HuH-7 (cell line): ENCODE data around the gene NFIB.

Experiments
- DNase-seq: peaks from one replicate; pipeline ENCODE4 v3.0.0; 2011; ENCODE audit warnings: low spot score

Gene NFIB

GRCh38 chr9:14304259-14304658 lies 9.7 kb downstream of the NFIB start:
- no peak for DNase-seq

DNA sequence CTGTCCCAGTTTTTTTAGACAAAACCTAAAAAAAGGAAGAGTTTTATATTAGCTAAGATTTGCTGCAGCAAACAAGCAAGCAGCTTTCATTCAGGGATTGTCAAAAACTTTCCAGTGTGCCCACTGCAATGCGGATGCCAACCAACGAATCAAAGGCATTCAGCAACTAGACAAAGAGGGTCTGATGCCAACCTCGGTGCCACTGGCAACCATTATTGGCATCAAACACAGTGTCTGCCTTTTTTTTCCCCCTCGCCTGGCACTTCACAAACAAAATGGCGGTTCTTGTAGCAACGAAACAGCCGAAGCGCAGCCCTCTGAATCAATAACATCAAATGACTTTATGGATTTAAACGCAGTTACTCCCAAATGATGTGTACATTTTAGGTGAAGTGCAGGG lies 10.4 kb downstream of the NFIB start:
- DNase-seq = no peak

DNA sequence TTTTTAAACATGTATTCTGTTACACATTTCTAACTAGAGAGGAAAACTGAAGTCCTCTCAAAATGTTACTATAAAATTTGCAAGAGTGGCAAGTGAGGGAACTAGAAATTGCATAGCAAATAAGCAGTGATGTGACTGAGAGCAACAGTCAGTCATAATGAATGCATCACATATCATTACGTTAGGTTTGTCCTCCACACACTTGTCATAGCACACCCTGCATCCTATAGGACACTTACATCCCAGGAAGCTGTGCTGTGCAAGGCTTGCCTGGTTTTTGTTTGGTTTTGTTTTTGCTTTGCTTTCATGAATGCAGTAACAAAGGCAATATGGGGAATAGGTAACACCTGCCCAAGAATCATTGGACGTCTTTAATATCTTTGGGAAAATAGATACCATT lies 10.8 kb downstream of the NFIB start:
- no peak for DNase-seq

DNA sequence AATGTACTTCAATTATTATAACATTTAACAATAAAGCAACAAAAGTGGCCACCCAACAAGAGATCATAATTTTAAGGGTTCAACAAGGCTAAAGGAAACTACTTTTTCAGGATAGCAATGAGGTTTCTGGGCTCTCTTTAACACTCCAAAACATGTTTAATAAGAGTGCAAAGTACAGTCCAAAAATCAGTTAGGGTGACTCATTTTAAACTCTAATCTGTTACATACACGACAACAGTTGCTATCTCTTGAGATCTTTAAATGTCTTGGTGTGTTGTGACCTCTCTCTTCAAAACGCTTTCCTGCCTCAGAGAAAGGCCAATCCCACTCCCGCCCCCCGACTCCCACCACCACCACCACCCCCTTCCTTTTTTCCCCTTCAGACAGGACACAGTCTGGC lies 11.5 kb downstream of the NFIB start:
- no peak for DNase-seq

DNA sequence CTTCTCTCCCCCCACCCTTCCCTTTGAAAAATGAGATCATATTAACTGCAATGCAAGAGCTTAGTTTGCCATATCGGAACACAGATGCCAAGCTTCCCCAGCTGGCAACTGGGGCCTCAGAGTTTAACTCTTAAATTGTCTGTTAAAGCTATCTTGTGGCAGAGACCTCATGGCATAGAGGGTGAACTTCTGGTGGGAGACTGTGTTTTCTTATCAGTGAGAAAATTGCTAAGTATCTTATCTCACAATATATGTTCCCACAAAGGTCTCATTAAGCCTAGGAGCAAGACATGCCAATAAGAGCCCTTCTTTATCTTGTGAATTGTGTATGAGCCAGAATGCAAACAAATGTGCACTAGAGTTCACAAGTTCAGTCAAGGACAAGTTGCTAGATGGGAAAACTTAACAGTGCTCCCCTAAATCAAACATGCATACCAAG lies 12.3 kb downstream of the NFIB start:
- DNase-seq = no peak

DNA sequence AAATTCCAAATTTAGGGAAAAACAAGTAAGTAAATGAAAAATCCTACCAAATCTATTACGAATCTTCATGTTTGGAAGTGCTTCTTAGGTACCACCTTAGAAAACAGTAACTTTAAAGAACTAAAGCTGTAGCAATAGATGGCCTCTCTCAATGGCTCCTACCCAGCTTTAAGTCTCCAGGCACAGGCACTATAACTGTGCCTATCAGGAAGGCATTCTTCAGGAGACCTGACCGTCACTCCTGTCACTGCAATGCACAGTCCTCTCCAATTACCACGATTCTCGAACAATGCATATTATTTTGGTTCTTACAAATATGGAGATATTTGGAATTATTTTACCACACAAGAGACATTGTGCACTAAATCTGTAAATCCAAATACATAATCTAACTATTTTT lies 12.9 kb downstream of the NFIB start:
- no peak for DNase-seq

DNA sequence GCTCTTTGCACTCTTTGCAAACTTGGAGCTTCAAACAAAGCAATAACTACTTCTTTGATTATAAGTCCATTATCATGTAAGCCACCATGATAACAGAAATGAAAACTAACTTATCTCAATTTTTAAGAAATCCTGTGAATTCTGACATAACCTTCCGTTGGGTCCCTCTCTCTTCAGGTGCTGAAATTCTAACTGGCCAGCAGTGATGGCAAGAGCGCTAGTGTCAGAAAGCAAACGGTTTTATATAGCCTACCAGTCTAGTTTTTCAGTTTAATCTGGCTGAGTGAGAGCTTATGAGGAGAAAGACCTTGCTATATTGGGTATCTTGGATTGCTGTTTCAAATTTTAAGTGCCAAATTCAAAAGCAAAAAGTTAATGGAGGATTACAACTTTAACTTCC lies 13.4 kb downstream of the NFIB start:
- DNase-seq = no peak

- DNase-seq = no peak
These were observed 13.9 kb downstream of the NFIB start for GRCh38 chr9:14300040-14300439.

- no peak for DNase-seq
These were observed 15.3 kb downstream of the NFIB start for GRCh38 chr9:14298601-14299022.

DNA sequence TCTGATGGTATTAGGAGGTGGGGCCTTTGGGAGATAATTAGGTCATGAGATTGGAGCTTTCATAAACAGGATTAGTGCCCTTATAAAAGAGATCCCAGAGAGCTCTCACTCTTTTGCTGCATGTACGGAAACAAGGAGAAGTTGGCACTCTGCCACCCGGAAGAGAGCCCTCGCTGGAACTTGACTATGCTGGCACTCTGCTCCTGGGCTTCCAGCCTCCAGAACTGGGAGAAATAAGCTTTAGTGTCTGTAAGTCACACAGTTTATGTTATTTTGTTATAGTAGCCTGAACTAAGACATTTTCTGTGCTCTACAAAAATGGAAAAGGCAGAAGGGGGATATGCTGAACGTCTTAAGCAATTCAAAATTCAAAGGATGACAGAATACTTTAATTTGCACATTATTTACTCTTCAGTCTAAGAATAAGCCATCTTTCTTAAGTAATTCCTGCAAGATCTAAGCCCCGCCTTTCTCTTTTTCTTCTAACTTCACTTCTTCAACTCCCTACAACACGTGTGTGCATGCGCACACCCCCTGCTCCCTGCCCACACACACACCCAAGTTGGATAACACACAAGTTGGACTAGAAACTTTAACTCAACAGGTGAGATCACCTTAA lies 17.3 kb downstream of the NFIB start:
- DNase-seq = no peak

DNA sequence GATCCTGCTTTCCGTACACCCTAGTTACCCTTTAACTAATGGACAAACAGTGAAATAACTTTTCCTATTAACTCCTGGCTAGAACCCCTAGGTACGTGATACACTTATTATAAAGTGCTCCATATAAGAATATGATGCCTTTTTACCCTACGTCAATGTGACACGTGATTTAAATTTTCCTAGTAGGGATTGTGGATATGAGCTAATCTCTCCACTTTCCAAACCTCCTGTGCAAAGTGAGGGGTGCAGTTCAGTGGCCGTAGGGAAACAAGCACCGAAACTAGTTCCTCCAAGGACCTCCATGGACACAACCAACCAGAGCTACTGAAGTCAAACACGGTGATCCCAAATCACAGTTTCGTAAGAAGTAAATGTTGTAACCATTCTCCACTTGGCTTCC lies 19.3 kb downstream of the NFIB start:
- peak; percentile 19 for DNase-seq

DNA sequence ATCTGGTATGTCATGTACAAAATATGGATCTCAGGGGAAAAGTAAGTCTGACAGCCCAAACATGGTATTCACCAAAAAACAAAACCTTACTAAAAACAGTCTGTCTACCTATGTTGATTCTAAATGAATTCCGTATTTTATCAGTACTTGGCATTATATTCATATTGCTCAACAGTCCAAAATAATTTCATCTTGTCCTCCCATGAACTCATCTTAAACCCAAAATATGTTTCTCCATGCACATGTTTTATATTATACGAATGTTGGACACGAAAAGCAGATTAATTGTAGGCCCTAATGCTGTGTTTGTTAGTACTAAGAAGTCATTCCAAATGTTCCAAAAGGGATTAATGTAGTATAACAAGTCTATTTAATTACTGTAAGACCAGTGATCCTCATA lies 20.1 kb downstream of the NFIB start:
- no peak for DNase-seq

DNA sequence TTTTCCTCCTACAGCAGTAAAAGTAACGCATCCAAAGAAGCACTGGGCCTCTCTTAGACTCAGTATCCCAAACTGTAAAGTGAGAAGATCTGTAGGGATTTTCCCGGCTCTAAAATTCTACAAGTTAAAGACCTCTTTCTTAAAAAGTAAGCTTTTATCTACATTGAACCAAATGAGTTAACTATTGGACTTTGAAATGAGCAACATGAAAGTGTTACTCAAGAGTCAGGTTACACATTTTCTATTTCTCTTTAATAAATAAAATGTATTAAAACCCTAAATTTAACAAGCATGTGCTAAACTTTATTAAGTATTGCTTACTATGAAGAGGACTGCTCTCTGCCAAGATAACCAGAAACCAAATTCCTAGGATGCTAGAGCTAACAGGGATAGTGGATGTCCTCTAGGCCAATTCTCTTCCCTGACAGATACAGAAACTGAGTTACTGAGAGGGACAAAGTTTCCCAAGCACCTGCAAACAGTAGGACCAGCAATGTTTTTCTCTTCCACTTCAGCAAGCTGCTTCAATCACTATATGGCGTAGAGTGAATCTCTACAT lies 21.7 kb downstream of the NFIB start:
- DNase-seq = no peak

DNA sequence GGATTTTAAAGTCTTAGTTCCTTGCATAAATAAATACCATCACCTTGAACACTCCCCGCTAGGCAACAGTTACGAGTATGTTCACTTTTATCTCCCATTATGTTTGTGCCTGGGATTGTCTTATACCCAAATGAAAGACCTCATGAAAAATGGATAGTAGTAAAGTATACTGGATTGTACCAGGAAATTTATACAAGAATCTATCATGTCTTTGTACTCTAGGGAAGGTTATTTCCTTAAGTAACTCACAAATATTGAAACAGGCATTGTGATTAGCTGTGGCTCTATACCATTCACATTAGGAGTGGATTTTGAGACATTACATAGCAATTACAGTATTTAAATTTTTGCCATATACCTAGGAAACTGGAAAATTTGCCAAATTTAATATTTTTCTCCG lies 24.0 kb downstream of the NFIB start:
- no peak for DNase-seq

GRCh38 chr9:14288433-14288832 lies 25.5 kb downstream of the NFIB start:
- no peak for DNase-seq

DNA sequence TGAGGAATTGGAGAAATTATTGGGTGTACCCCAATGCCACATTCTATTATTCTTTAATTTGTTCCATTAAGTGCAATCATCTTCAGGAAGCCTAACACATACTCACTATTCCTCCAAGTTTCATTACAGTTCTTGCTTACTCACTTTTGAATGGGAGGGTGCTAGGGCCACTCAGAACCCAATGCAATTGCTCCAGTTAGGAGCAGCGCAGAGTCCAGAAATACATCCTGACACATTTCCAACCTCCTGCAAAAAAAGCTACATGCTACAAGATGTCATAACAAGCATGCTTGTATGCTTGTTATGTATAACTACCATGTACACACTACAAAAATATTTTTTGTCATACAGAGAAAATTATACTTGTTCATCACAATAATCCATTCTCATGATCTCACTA lies 27.8 kb downstream of the NFIB start:
- DNase-seq = no peak

- DNase-seq = no peak
These were observed 30.7 kb downstream of the NFIB start for GRCh38 chr9:14283276-14283675.

DNA sequence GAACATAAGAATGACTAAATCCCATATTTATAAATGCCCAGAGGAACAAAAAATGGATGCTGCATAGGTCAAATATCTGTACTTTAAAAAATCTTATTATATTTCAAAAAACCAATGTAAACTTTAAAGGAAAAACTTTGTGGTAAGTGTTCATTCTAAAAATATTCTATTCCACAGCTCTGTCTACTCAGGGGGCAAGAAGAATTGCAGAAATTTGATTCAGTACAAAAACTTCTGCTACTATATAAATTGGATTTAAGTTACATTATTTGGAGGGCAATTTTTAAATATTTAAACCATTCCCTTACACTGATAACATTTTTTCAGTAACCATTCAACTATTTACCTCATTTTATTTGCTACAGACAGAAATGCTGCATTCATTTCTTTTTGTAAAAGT lies 32.1 kb downstream of the NFIB start:
- no peak for DNase-seq

GRCh38 chr9:14281136-14281795 lies 32.7 kb downstream of the NFIB start:
- no peak for DNase-seq

GRCh38 chr9:14279671-14280070 lies 34.3 kb downstream of the NFIB start:
- DNase-seq = no peak

GRCh38 chr9:14278291-14278721 lies 35.6 kb downstream of the NFIB start:
- DNase-seq = no peak

- no peak for DNase-seq
These were observed 36.2 kb downstream of the NFIB start for GRCh38 chr9:14277761-14278160.

GRCh38 chr9:14277244-14277643 lies 36.7 kb downstream of the NFIB start:
- DNase-seq = no peak

DNA sequence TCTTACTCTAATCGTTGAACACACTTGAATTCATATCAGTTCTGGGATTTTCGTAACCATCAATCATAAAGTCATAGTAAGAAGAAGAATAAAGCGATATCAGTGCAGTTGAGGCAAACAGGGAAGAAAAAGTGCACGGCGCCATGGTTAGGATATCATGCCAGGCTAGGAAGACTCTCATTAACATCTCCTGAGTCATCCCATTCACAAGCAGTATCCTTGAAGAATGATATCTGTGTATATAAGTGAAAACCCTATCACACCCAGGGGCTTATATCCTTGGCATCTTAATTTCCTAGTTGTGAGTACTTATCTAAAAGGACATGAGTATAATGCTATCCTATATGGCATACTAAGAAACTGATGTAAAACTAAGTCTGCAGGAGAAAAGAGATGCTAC lies 38.6 kb downstream of the NFIB start:
- DNase-seq = no peak
